ENCODE measurements around the gene AP1G1.

Gene AP1G1

GRCh38 chr16:71754108-71754507 lies 54.5 kb downstream of the AP1G1 start:
- DNase-seq: no peak

GRCh38 chr16:71748226-71748625 lies 60.4 kb downstream of the AP1G1 start:
- DNase-seq: no peak

- DNase-seq: peak; percentile 62
These were observed 62.1 kb downstream of the AP1G1 start for GRCh38 chr16:71746442-71747046.

GRCh38 chr16:71738855-71739254 lies 69.8 kb downstream of the AP1G1 start:
- DNase-seq: no peak

GRCh38 chr16:71737501-71737900 lies 71.1 kb downstream of the AP1G1 start:
- no peak for DNase-seq

GRCh38 chr16:71734511-71734910 lies 74.1 kb downstream of the AP1G1 start:
- no peak for DNase-seq

- no peak for DNase-seq
These were observed 76.0 kb downstream of the AP1G1 start for GRCh38 chr16:71732587-71732986.

- DNase-seq: no peak
These were observed 80.9 kb downstream of the AP1G1 start for GRCh38 chr16:71727551-71728324.

- no peak for DNase-seq
These were observed 81.9 kb downstream of the AP1G1 start for GRCh38 chr16:71726476-71727315.

- DNase-seq: no peak
These were observed 84.3 kb downstream of the AP1G1 start, which contains the start of gene PHLPP2 for GRCh38 chr16:71724320-71724751. TSS of gene PHLPP2 (minus strand) at chr16:71724701. CDS start at chr16:71714795, 9,906 bp downstream.

- DNase-seq: peak; percentile 82
These were observed 84.9 kb downstream of the AP1G1 start for GRCh38 chr16:71723537-71724319.

GRCh38 chr16:71722801-71723536 lies 85.7 kb downstream of the AP1G1 start:
- peak; percentile 58 for DNase-seq

GRCh38 chr16:71721066-71721740 lies 87.4 kb downstream of the AP1G1 start:
- DNase-seq: no peak

- no peak for DNase-seq
These were observed 96.1 kb downstream of the AP1G1 start for GRCh38 chr16:71712501-71712900.

- no peak for DNase-seq
These were observed 96.8 kb downstream of the AP1G1 start for GRCh38 chr16:71711789-71712188.

- DNase-seq: no peak
These were observed 99.3 kb downstream of the AP1G1 start for GRCh38 chr16:71709229-71709781.

GRCh38 chr16:71708696-71709095 lies 99.9 kb downstream of the AP1G1 start:
- no peak for DNase-seq

GRCh38 chr16:71707199-71707598 lies 101.4 kb downstream of the AP1G1 start:
- no peak for DNase-seq

- DNase-seq: no peak
These were observed 102.6 kb downstream of the AP1G1 start for GRCh38 chr16:71706046-71706445.

- no peak for DNase-seq
These were observed 105.3 kb downstream of the AP1G1 start for GRCh38 chr16:71703333-71703732.

- DNase-seq: no peak
These were observed 107.8 kb downstream of the AP1G1 start for GRCh38 chr16:71700831-71701230.

Measured in CD4-positive, alpha-beta T cell treated with Interleukin-10 for 1 hour (primary cell).